Upper lobe of left lung (tissue), 4 donors: ENCODE data around the gene CEP131.

Experiments
- POLR2A ChIP-seq, 4 donors: fragments of 450-650 bp; IDR thresholded peaks; one replicate each; pipeline ENCODE4 v1.5.1; 2016 to 2017; ENCODE audit warnings: antibody characterized with exemption in 4 of 4, mild to moderate bottlenecking in 2 of 4
- POLR2AphosphoS5 ChIP-seq, 2 donors: sonication (generic); formaldehyde crosslinking; IDR thresholded peaks; one replicate each; pipeline ENCODE4 v1.5.1; 2017; ENCODE audit warnings: antibody characterized with exemption in 2 of 2
- TF ChIP-seq, protein P1 (sequence below), 6 experiments: fragments of 450-650 bp in 4 of 6; fragments of 200-600 bp in 2 of 6; sonication (generic) in 2 of 6; IDR thresholded peaks; one replicate each; pipeline ENCODE4 v1.5.1; 2016 to 2019; ENCODE audit warnings: antibody characterized with exemption in 6 of 6

DNA sequence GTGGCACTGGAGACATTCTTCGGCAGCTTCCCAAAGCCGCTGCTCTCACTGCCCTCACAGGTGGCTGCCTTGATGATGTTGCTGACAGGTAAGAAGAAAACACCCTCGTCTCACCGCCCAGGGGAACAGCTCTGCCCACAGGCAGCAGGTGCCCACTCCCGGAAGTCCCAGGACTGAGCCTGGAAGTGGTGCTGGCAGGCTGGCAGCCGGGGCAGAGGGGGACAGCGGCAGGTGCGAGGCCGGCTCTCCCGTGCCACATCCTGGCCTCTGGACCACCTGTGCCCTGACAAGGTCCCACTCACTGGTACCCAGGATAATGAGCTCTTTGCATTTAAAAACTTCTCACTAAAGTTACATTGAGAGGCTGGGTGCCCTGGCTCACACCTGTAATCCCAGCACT lies 20.4 kb downstream of the CEP131 start:
- TF ChIP-seq POLR2A (IDR thresholded peaks at IDR 0.05) (no peak), POLR2AphosphoS5 (IDR thresholded peaks at IDR 0.05) (no peak)
- TF ChIP-seq, protein P1, sequence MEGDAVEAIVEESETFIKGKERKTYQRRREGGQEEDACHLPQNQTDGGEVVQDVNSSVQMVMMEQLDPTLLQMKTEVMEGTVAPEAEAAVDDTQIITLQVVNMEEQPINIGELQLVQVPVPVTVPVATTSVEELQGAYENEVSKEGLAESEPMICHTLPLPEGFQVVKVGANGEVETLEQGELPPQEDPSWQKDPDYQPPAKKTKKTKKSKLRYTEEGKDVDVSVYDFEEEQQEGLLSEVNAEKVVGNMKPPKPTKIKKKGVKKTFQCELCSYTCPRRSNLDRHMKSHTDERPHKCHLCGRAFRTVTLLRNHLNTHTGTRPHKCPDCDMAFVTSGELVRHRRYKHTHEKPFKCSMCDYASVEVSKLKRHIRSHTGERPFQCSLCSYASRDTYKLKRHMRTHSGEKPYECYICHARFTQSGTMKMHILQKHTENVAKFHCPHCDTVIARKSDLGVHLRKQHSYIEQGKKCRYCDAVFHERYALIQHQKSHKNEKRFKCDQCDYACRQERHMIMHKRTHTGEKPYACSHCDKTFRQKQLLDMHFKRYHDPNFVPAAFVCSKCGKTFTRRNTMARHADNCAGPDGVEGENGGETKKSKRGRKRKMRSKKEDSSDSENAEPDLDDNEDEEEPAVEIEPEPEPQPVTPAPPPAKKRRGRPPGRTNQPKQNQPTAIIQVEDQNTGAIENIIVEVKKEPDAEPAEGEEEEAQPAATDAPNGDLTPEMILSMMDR (IDR thresholded peaks at IDR 0.05), result no peak
